HFFc6 (cell line): ENCODE measurements around the gene CDK6. TPM values are rescaled to one million over a fixed set of nuclear protein-coding genes. Genes with fewer than 3 reads are reported as not detected.
A peak's percentile ranks its signal among the peaks of the same experiment; 100 is the strongest.

Source experiments
- DNase-seq: peaks from one replicate; pipeline ENCODE4 v3.0.0-alpha.2; 2018
- H3K27ac Mint-ChIP-seq: 2 replicates; pipeline ENCODE4 v1.8.0; 2020; ENCODE audit warnings: mild to moderate bottlenecking, mixed read lengths
- H3K27me3 Mint-ChIP-seq: 2 replicates; pipeline ENCODE4 v1.8.0; 2021; ENCODE audit warnings: mild to moderate bottlenecking, moderate library complexity, mixed read lengths; ENCODE audit not compliant: insufficient read depth
- H3K36me3 Mint-ChIP-seq: 2 replicates; pipeline ENCODE4 v1.8.0; 2021; ENCODE audit warnings: low read depth, mixed read lengths
- H3K4me1 Mint-ChIP-seq: 2 replicates; pipeline ENCODE4 v1.8.0; 2020; ENCODE audit warnings: low read depth, mixed read lengths
- H3K4me3 Mint-ChIP-seq: 2 replicates; pipeline ENCODE4 v1.8.0; 2020; ENCODE audit warnings: mild to moderate bottlenecking, moderate library complexity, mixed read lengths
- H3K9me3 Mint-ChIP-seq: 2 replicates; pipeline ENCODE4 v1.8.0; 2020; ENCODE audit warnings: mild to moderate bottlenecking, mixed read lengths
- total RNA-seq, 6 experiments: library from RNA; stranded (reverse); fragmentation: NEBNext Ultra II Directional; extraction: Animal tissue kit (Norgen Biotek cat#: 25700); gene quantifications; 2 replicates in 1 of 6; 3 replicates in 5 of 6; pipeline ENCODE4 v1.2.3, GENCODE V29; 2021
- TF ChIP-seq, protein P1 (sequence below): fragments of 200-600 bp; sonication (generic); IDR thresholded peaks from 2 replicates; pipeline ENCODE4 v1.5.0; 2021; ENCODE audit warnings: antibody characterized with exemption, mild to moderate bottlenecking

Gene CDK6
- total RNA-seq, 6 experiments from 2014 or later = 54.5 to 90.0 (median 58.9) TPM

DNA sequence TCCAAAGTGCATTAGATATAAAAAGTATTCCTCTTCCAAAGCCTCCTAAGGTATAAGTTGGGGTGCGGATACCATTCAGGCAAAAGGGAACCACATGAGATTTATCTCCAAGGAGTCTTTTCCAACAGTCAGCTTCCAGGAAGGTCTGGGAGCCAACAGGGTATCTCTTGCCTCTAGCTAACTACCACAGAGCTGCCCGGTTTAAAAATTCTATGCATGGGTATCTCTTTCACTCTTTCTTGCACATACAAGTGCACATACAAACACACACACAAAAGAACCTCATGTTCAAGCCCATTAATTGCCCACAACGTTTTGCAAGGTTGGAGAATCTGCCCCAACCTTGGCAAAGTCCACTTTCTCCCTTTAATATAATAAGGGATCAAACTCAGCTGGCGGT, 80.7 kb downstream of the CDK6 start:
- H3K9me3 Mint-ChIP-seq = no peaks in the 10 kb centered on the region; the same call in 1 of the 2 replicates
- no peak for DNase-seq
- H3K36me3 Mint-ChIP-seq = peaks cover 64% of the 10 kb centered on the region
- H3K4me3 Mint-ChIP-seq = no peak overlapping the region
- peaks cover 4% of the 10 kb centered on the region; the same call in 1 of the 2 replicates for H3K27me3 Mint-ChIP-seq
- TF ChIP-seq, protein P1, sequence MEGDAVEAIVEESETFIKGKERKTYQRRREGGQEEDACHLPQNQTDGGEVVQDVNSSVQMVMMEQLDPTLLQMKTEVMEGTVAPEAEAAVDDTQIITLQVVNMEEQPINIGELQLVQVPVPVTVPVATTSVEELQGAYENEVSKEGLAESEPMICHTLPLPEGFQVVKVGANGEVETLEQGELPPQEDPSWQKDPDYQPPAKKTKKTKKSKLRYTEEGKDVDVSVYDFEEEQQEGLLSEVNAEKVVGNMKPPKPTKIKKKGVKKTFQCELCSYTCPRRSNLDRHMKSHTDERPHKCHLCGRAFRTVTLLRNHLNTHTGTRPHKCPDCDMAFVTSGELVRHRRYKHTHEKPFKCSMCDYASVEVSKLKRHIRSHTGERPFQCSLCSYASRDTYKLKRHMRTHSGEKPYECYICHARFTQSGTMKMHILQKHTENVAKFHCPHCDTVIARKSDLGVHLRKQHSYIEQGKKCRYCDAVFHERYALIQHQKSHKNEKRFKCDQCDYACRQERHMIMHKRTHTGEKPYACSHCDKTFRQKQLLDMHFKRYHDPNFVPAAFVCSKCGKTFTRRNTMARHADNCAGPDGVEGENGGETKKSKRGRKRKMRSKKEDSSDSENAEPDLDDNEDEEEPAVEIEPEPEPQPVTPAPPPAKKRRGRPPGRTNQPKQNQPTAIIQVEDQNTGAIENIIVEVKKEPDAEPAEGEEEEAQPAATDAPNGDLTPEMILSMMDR = no peak
- H3K27ac Mint-ChIP-seq = peak overlapping the region; percentile 56
- H3K4me1 Mint-ChIP-seq = peaks cover 93% of the 10 kb centered on the region

- Mint-ChIP-seq H3K4me1 (peaks cover 94% of the 10 kb centered on the region), H3K36me3 (peaks cover 70% of the 10 kb centered on the region), H3K27ac (peak overlapping the region; percentile 84), H3K4me3 (0 out of 2 replicates have a peak overlapping the region, but pooled peaks have one; percentile 23), H3K27me3 (peaks cover 4% of the 10 kb centered on the region; the same call in 1 of the 2 replicates), H3K9me3 (no peaks in the 10 kb centered on the region; the same call in 1 of the 2 replicates)
- DNase-seq = no peak
- TF ChIP-seq, protein P1 = no peak
Measured at GRCh38 chr7:92754919-92755581, 81.3 kb downstream of the CDK6 start.

DNA sequence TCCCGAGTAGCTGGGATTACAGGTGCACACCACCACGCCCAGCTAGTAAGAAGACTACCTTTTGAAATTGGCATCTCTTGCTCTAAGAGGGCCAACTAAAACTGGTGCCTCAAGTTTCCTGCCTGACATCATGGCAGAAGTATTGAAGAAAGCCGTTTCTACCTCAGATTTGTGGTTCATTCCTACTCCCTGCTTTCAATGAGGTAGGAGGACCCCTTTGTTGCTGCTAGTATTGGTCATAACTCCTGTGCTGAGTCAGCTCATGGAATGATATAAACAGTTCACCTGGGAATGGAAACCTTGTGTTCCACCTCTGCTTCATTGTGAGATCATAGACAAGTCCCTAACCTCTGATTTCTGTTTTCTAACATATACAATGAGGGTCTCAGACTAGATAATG, 82.8 kb downstream of the CDK6 start:
- Mint-ChIP-seq H3K4me1 (peaks cover 92% of the 10 kb centered on the region), H3K36me3 (peaks cover 73% of the 10 kb centered on the region), H3K4me3 (peak overlapping the region; percentile 49), H3K27ac (peak overlapping the region; percentile 84), H3K9me3 (peaks cover 4% of the 10 kb centered on the region; the same call in 1 of the 2 replicates), H3K27me3 (peaks cover 4% of the 10 kb centered on the region; the same call in 1 of the 2 replicates)
- TF ChIP-seq, protein P1 = no peak
- DNase-seq = no peak

- peaks cover 95% of the 10 kb centered on the region for H3K4me1 Mint-ChIP-seq
- peaks cover 4% of the 10 kb centered on the region; the same call in 1 of the 2 replicates for H3K9me3 Mint-ChIP-seq
- DNase-seq = peak; percentile 89
- TF ChIP-seq, protein P1 = no peak
- peaks cover 60% of the 10 kb centered on the region for H3K36me3 Mint-ChIP-seq
- H3K27me3 Mint-ChIP-seq = peaks cover 4% of the 10 kb centered on the region; the same call in 1 of the 2 replicates
- peak overlapping the region; percentile 87 for H3K27ac Mint-ChIP-seq
- H3K4me3 Mint-ChIP-seq = peak overlapping the region; percentile 83
Measured at GRCh38 chr7:92751902-92752901, 84.2 kb downstream of the CDK6 start.

DNA sequence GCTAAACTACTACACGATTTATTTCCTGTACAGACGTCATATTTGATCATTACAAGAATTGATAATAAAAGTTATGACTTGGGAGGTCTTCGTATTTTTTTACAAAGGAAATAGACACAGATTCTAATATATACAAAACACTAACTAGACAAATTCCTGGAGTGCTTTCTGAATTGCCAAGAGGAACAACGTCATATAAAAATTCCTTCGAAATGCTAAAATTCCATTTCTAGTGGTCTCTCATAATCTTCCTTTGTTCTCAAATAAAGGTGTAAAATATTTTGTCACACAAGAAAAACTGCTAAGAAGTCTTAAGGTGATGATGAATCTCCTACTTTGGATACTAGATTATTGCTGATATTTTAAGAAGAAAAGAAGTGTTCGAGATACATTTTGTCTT, 85.4 kb downstream of the CDK6 start:
- H3K9me3 Mint-ChIP-seq = peaks cover 4% of the 10 kb centered on the region; the same call in 1 of the 2 replicates
- H3K4me1 Mint-ChIP-seq = peaks cover 96% of the 10 kb centered on the region
- peak overlapping the region; percentile 54 for H3K4me3 Mint-ChIP-seq
- peaks cover 4% of the 10 kb centered on the region; the same call in 1 of the 2 replicates for H3K27me3 Mint-ChIP-seq
- peaks cover 50% of the 10 kb centered on the region for H3K36me3 Mint-ChIP-seq
- TF ChIP-seq, protein P1 = no peak
- DNase-seq = no peak
- peak overlapping the region; percentile 78 for H3K27ac Mint-ChIP-seq
